HepG2 (cell line): ENCODE results near the gene ODAM. TPM values are rescaled to one million over a fixed set of nuclear protein-coding genes. Genes with fewer than 3 reads are reported as not detected.

Source experiments
- ATAC-seq: fragments of 200-7000 bp; cut with Tn5 transposase; 3 replicates; pipeline ENCODE4 v1.9.1; 2020; ENCODE audit warnings: mild to moderate bottlenecking, moderate library complexity
- BruUV-seq: library from RNA; stranded (reverse); fragments of 400-500 nt; replicated peaks from 2 replicates; lab custom pipeline; 2021; lab: Mats Ljungman, UMichigan
- CTCF ChIA-PET: fragments of 300-600 bp; formaldehyde crosslinking; extraction: SDS; loops from one replicate; lab custom pipeline; 2021; ENCODE audit warnings: low total read pairs, inconsistent platforms, low intra/inter-chr PET ratio; lab: Yijun Ruan, JAX
- POLR2A ChIA-PET: fragments of 350-600 bp; sonication (Branson Sonifier 250); formaldehyde crosslinking; loops from one replicate; lab custom pipeline; 2020; ENCODE audit warnings: antibody characterized with exemption, inconsistent platforms; lab: Yijun Ruan, JAX
- DNase-seq: peaks from one replicate; pipeline ENCODE4 v3.0.0-alpha.2; 2015; ENCODE audit warnings: low spot score
- FAIRE-seq: peaks from 3 replicates; lab custom pipeline; 2011; peaks lifted over from hg19 to GRCh38; lab: Jason Lieb, UNC
- H2AFZ ChIP-seq: one replicate; pipeline ENCODE4 v1.6.1; 2011; ENCODE audit warnings: low read length, inconsistent platforms
- H3K27ac ChIP-seq: fragments of 300-600 bp; 3 replicates; pipeline ENCODE4 v1.8.0; 2011; ENCODE audit warnings: mixed run types, mild to moderate bottlenecking, mixed read lengths, low read length, inconsistent platforms; ENCODE audit not compliant: insufficient read depth; ENCODE audit errors: extremely low read length
- H3K27me3 ChIP-seq, 2 experiments: fragments of 200-600 bp in 1 of 2; 2 replicates in 1 of 2; 3 replicates in 1 of 2; pipeline versions ENCODE4 v1.6.0 to v1.8.0; 2011; ENCODE audit warnings: low read length in 2 of 2, mild to moderate bottlenecking in 2 of 2, moderate library complexity in 2 of 2, inconsistent platforms in 1 of 2; ENCODE audit not compliant: insufficient read depth in 2 of 2, control insufficient read depth in 1 of 2
- H3K36me3 ChIP-seq, 2 experiments: fragments of 200-600 bp in 1 of 2; replicated peaks in 1 of 2; 2 replicates in 1 of 2; 3 replicates in 1 of 2; pipeline versions ENCODE4 v1.5.1 to v1.8.0; 2011; ENCODE audit warnings: low read length in 2 of 2, inconsistent platforms in 1 of 2; ENCODE audit not compliant: insufficient read depth in 2 of 2, control insufficient read depth in 1 of 2
- H3K4me1 ChIP-seq: 2 replicates; pipeline ENCODE4 v1.5.1; 2012; ENCODE audit warnings: low read length, inconsistent platforms; ENCODE audit not compliant: insufficient read depth
- H3K4me2 ChIP-seq: 2 replicates; pipeline ENCODE4 v1.6.0; 2011; ENCODE audit warnings: low read depth, low read length, inconsistent platforms
- H3K4me3 ChIP-seq, 3 experiments: fragments of 200-600 bp in 1 of 3; sonication (generic), shearing (Covaris generic) in 1 of 3; replicated peaks in 1 of 3; 2 replicates each; pipeline ENCODE4 v1.5.1; 2011 to 2016; ENCODE audit warnings: low read length in 3 of 3, inconsistent platforms in 2 of 3, low read depth in 2 of 3, mild to moderate bottlenecking in 2 of 3, control low read depth in 1 of 3, mixed read lengths in 1 of 3; ENCODE audit not compliant: insufficient read depth in 1 of 3
- H3K79me2 ChIP-seq: one replicate; pipeline ENCODE4 v1.6.1; 2011; ENCODE audit warnings: low read length, inconsistent platforms; ENCODE audit not compliant: insufficient read depth
- H3K9ac ChIP-seq: 2 replicates; pipeline ENCODE4 v1.6.0; 2011; ENCODE audit warnings: mild to moderate bottlenecking, low read depth, low read length, inconsistent platforms; ENCODE audit not compliant: insufficient read depth
- H3K9me3 ChIP-seq: 2 replicates; pipeline ENCODE4 v1.5.1; 2012; ENCODE audit warnings: mild to moderate bottlenecking, low read length
- H4K20me1 ChIP-seq: 2 replicates; pipeline ENCODE4 v1.6.0; 2011; ENCODE audit warnings: inconsistent platforms, mild to moderate bottlenecking, low read length, moderate library complexity; ENCODE audit not compliant: insufficient read depth
- ARNTL ChIP-seq: sonication (generic); formaldehyde crosslinking; IDR thresholded peaks from 2 replicates; pipeline ENCODE4 v1.4.0; 2020; ENCODE audit warnings: mild to moderate bottlenecking, missing genetic modification reagents
- ATAD3A ChIP-seq: sonication (generic); formaldehyde crosslinking; IDR thresholded peaks from 2 replicates; pipeline ENCODE4 v1.4.0; 2020; ENCODE audit warnings: missing genetic modification reagents
- CCAR2 ChIP-seq: fragments of 200-400 bp; formaldehyde crosslinking; optimal IDR thresholded peaks from 2 replicates; pipeline ENCODE3; 2018; ENCODE audit warnings: low read depth, mild to moderate bottlenecking, low read length, moderate library complexity
- ELF3 ChIP-seq: IDR thresholded peaks from 2 replicates; pipeline ENCODE4 v1.6.1; 2016; ENCODE audit warnings: missing genetic modification reagents, missing compliant biosample characterization
- FOXC1 ChIP-seq: sonication (generic); formaldehyde crosslinking; IDR thresholded peaks from 2 replicates; pipeline ENCODE4 v1.8.0; 2022; ENCODE audit warnings: mild to moderate bottlenecking, missing genetic modification reagents, borderline replicate concordance
- IKZF5 ChIP-seq: IDR thresholded peaks from 2 replicates; pipeline ENCODE4 v1.6.1; 2018; ENCODE audit warnings: missing genetic modification reagents, mild to moderate bottlenecking, missing compliant biosample characterization
- PPARG ChIP-seq: conservative IDR thresholded peaks from 2 replicates; pipeline ENCODE4 v1.6.1; 2016; ENCODE audit warnings: missing biosample characterization, missing genetic modification reagents
- RARA ChIP-seq: IDR thresholded peaks from 2 replicates; pipeline ENCODE4 v1.6.1; 2016; ENCODE audit warnings: missing genetic modification reagents, missing compliant biosample characterization
- ZNF382 ChIP-seq: sonication (generic); formaldehyde crosslinking; IDR thresholded peaks from 2 replicates; pipeline ENCODE4 v1.5.0; 2020; ENCODE audit warnings: missing genetic modification reagents, mild to moderate bottlenecking, borderline replicate concordance
- ZNF644 ChIP-seq: IDR thresholded peaks from 2 replicates; pipeline ENCODE4 v1.6.1; 2016; ENCODE audit warnings: low read depth
- ZSCAN5A ChIP-seq: sonication (generic); formaldehyde crosslinking; IDR thresholded peaks from 2 replicates; pipeline ENCODE4 v1.8.0; 2022; ENCODE audit warnings: mild to moderate bottlenecking, missing genetic modification reagents, borderline replicate concordance
- WGBS: methylation state at CpG from one replicate; pipeline ENCODE4 v1.1.6; 2017; ENCODE audit warnings: low lambda C conversion rate; 5-methylcytosine and 5-hydroxymethylcytosine counted together
- in situ Hi-C: cut with HindIII; loops from 2 replicates; pipeline ENCODE4 v1.10.0; 2017; ENCODE audit warnings: low pct_unique_long_range_greater_than_20kb; ENCODE audit not compliant: extremely low pct_ligation_motif_present
- intact Hi-C: fragments of 100-400 bp; cut with micrococcal nuclease; formaldehyde crosslinking; loops from one replicate; pipeline ENCODE4 v1.10.0; 2022; ENCODE audit not compliant: unreplicated experiment
- polyA plus RNA-seq, 8 experiments: library from polyadenylated mRNA; depleted of rRNA in 3 of 8; stranded (reverse) in 7 of 8; unstranded in 1 of 8; fragments of >200 nt; fragmentation: Illumina TruSeq in 4 of 8; extraction: Trizol in 4 of 8; gene quantifications; 2 replicates each; pipeline versions ENCODE4 v1.2.1 to v1.2.3, GENCODE V29; 2011 to 2016; ENCODE audit warnings: low read depth in 4 of 8, missing spikeins in 1 of 8, mixed read lengths in 1 of 8; ENCODE audit not compliant: insufficient read depth in 1 of 8
- total RNA-seq, 5 experiments: library from RNA; depleted of rRNA; stranded (reverse); fragments of >200 nt; fragmentation: Illumina TruSeq; extraction: Trizol; gene quantifications; 2 replicates each; pipeline ENCODE4 v1.2.3, GENCODE V29; 2016; ENCODE audit warnings: low read depth in 1 of 5
- TF ChIP-seq, protein P1 (sequence below): IDR thresholded peaks from 2 replicates; pipeline ENCODE4 v1.6.1; 2016; ENCODE audit warnings: missing genetic modification reagents, missing compliant biosample characterization
- TF ChIP-seq, protein P2 (sequence below): sonication (generic); formaldehyde crosslinking; conservative IDR thresholded peaks from 2 replicates; pipeline ENCODE4 v1.4.0; 2020; ENCODE audit warnings: mild to moderate bottlenecking, missing genetic modification reagents, moderate library complexity

ODAM gene
- total and polyA plus RNA-seq, 2 of the 13 experiments (the other 11 are each of a cell fraction or from before 2014, with no cell fraction given), result 94.6 to 115 TPM

- no peak overlapping the region for H3K9ac ChIP-seq
- BruUV-seq, result no TSS peak
- peaks cover 32% of the 10 kb centered on the region for H3K4me1 ChIP-seq
- no peaks in the 10 kb centered on the region for H3K79me2 ChIP-seq
- H3K4me3 ChIP-seq, result no peak overlapping the region
- H3K4me2 ChIP-seq, result peak overlapping the region; percentile 14; the same call in 1 of the 2 replicates
- H3K27ac ChIP-seq, result no peak overlapping the region
- ATAC-seq (peak; percentile 53; the same call in 2 of the 3 replicates), DNase-seq (peak; percentile 28), FAIRE-seq (peak; percentile 57)
- no peaks in the 10 kb centered on the region for H3K9me3 ChIP-seq
- no peaks in the 10 kb centered on the region for H4K20me1 ChIP-seq
- ChIA-PET POLR2A (no interaction called here), CTCF (no interaction called here)
- in situ Hi-C loops (no loop called here), intact Hi-C loops (loop anchor here (2.0 kb wide), 1 partner anchor 57 kb away; no protein-coding TSS in a partner anchor)
- 13% methylated on average over 3 of the region's 3 CpGs for WGBS
- H3K36me3 ChIP-seq, result no peaks in the 10 kb centered on the region
- no peak overlapping the region for H2AFZ ChIP-seq
- H3K27me3 ChIP-seq, result no peaks in the 10 kb centered on the region
- TF ChIP-seq PPARG (CRISPR knock-in tag) (peak; percentile 64), FOXC1 (CRISPR knock-in tag) (no peak), ZNF382 (CRISPR knock-in tag) (no peak), ELF3 (CRISPR knock-in tag) (no peak), CCAR2 (no peak), ZNF644 (CRISPR knock-in tag) (no peak), IKZF5 (CRISPR knock-in tag) (no peak), RARA (CRISPR knock-in tag) (no peak), ATAD3A (CRISPR knock-in tag) (no peak), ZSCAN5A (CRISPR knock-in tag) (no peak), ARNTL (no peak)
- TF ChIP-seq, protein P1, sequence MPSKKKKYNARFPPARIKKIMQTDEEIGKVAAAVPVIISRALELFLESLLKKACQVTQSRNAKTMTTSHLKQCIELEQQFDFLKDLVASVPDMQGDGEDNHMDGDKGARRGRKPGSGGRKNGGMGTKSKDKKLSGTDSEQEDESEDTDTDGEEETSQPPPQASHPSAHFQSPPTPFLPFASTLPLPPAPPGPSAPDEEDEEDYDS (CRISPR knock-in tag), result no peak
- TF ChIP-seq, protein P2, sequence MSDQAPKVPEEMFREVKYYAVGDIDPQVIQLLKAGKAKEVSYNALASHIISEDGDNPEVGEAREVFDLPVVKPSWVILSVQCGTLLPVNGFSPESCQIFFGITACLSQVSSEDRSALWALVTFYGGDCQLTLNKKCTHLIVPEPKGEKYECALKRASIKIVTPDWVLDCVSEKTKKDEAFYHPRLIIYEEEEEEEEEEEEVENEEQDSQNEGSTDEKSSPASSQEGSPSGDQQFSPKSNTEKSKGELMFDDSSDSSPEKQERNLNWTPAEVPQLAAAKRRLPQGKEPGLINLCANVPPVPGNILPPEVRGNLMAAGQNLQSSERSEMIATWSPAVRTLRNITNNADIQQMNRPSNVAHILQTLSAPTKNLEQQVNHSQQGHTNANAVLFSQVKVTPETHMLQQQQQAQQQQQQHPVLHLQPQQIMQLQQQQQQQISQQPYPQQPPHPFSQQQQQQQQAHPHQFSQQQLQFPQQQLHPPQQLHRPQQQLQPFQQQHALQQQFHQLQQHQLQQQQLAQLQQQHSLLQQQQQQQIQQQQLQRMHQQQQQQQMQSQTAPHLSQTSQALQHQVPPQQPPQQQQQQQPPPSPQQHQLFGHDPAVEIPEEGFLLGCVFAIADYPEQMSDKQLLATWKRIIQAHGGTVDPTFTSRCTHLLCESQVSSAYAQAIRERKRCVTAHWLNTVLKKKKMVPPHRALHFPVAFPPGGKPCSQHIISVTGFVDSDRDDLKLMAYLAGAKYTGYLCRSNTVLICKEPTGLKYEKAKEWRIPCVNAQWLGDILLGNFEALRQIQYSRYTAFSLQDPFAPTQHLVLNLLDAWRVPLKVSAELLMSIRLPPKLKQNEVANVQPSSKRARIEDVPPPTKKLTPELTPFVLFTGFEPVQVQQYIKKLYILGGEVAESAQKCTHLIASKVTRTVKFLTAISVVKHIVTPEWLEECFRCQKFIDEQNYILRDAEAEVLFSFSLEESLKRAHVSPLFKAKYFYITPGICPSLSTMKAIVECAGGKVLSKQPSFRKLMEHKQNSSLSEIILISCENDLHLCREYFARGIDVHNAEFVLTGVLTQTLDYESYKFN, result 0 out of 2 replicates have a peak, but pooled peaks have one; percentile 19
Measured at GRCh38 chr4:70239131-70239883, 43.8 kb downstream of the ODAM start.
